ENCODE measurements around the gene SPAG5.

SPAG5 gene

GRCh38 chr17:28575126-28575795, 23.6 kb downstream of the SPAG5 start:
- no peak for DNase-seq
- TF ChIP-seq EZH2 (optimal IDR thresholded peaks at IDR 0.05; ENCODE audit: low read depth, low read length) (no peak), CTCF (IDR thresholded peaks at IDR 0.05; ENCODE audit: low read length) (no peak; the same call in 1 of the 2 replicates), EZH2phosphoT487 (IDR thresholded peaks at IDR 0.05; ENCODE audit: low read length) (no peak)

GRCh38 chr17:28574526-28574925, 24.3 kb downstream of the SPAG5 start:
- peaks cover 14% of the 10 kb centered on the region for H3K4me1 ChIP-seq (ENCODE audit: low read length)
- H3K27ac ChIP-seq (ENCODE audit: low read length), result no peak overlapping the region

More at GRCh38 chr17:28575126-28575795, 23.6 kb downstream of the SPAG5 start:
- Histone ChIP-seq H3K4me3 (ENCODE audit: low read length) (no peak overlapping the region), H3K9ac (ENCODE audit: low read length) (no peak overlapping the region), H3K4me2 (ENCODE audit: low read depth, low read length) (no peak overlapping the region), H3K36me3 (replicated peaks; ENCODE audit: insufficient read depth, low read length) (no peaks in the 10 kb centered on the region), H3K4me1 (ENCODE audit: low read length) (peaks cover 7% of the 10 kb centered on the region), H3K9me3 (replicated peaks; ENCODE audit: insufficient read depth, low read length) (no peaks in the 10 kb centered on the region), H3K79me2 (ENCODE audit: low read length) (peaks cover 11% of the 10 kb centered on the region), H3K27ac (ENCODE audit: low read length) (no peak overlapping the region), H3K9me2 (replicated peaks; ENCODE audit: insufficient read depth, low read length) (no peaks in the 10 kb centered on the region), H3F3A (ENCODE audit: insufficient read depth, low read length) (0 out of 2 replicates have a peak, but pooled peaks cover 23% of the 10 kb centered on the region), H3K27me3 (replicated peaks; ENCODE audit: insufficient read depth, low read length) (no peaks in the 10 kb centered on the region), H2AFZ (ENCODE audit: low read length) (no peak overlapping the region), H4K20me1 (ENCODE audit: insufficient read depth, low read length) (no peaks in the 10 kb centered on the region)

GRCh38 chr17:28573966-28574480, 24.8 kb downstream of the SPAG5 start:
- Histone ChIP-seq H3K27ac (ENCODE audit: low read length) (no peak overlapping the region), H3K4me2 (ENCODE audit: low read depth, low read length) (no peak overlapping the region), H3K9ac (ENCODE audit: low read length) (no peak overlapping the region), H4K20me1 (ENCODE audit: insufficient read depth, low read length) (no peaks in the 10 kb centered on the region; the same call in 1 of the 2 replicates), H3K9me2 (replicated peaks; ENCODE audit: insufficient read depth, low read length) (no peaks in the 10 kb centered on the region), H3K79me2 (ENCODE audit: low read length) (peaks cover 23% of the 10 kb centered on the region), H3K4me1 (ENCODE audit: low read length) (peaks cover 15% of the 10 kb centered on the region), H3K9me3 (replicated peaks; ENCODE audit: insufficient read depth, low read length) (no peaks in the 10 kb centered on the region), H3K36me3 (replicated peaks; ENCODE audit: insufficient read depth, low read length) (no peaks in the 10 kb centered on the region), H2AFZ (ENCODE audit: low read length) (no peak overlapping the region), H3K27me3 (replicated peaks; ENCODE audit: insufficient read depth, low read length) (no peaks in the 10 kb centered on the region), H3K4me3 (ENCODE audit: low read length) (no peak overlapping the region), H3F3A (ENCODE audit: insufficient read depth, low read length) (0 out of 2 replicates have a peak, but pooled peaks cover 23% of the 10 kb centered on the region)
- no peak for DNase-seq
- TF ChIP-seq CTCF (IDR thresholded peaks at IDR 0.05; ENCODE audit: low read length) (no peak), EZH2phosphoT487 (IDR thresholded peaks at IDR 0.05; ENCODE audit: low read length) (no peak), EZH2 (optimal IDR thresholded peaks at IDR 0.05; ENCODE audit: low read depth, low read length) (no peak)

More at GRCh38 chr17:28574526-28574925, 24.3 kb downstream of the SPAG5 start:
- 0 out of 2 replicates have a peak, but pooled peaks cover 23% of the 10 kb centered on the region for H3F3A ChIP-seq (ENCODE audit: insufficient read depth, low read length)
- H3K9me3 ChIP-seq (replicated peaks; ENCODE audit: insufficient read depth, low read length), result no peaks in the 10 kb centered on the region
- DNase-seq, result no peak
- H3K36me3 ChIP-seq (replicated peaks; ENCODE audit: insufficient read depth, low read length), result no peaks in the 10 kb centered on the region
- H3K9ac ChIP-seq (ENCODE audit: low read length), result no peak overlapping the region
- no peaks in the 10 kb centered on the region; the same call in 1 of the 2 replicates for H4K20me1 ChIP-seq (ENCODE audit: insufficient read depth, low read length)
- H2AFZ ChIP-seq (ENCODE audit: low read length), result no peak overlapping the region
- H3K9me2 ChIP-seq (replicated peaks; ENCODE audit: insufficient read depth, low read length), result no peaks in the 10 kb centered on the region
- no peaks in the 10 kb centered on the region for H3K27me3 ChIP-seq (replicated peaks; ENCODE audit: insufficient read depth, low read length)
- peak; percentile 10 for TF ChIP-seq CTCF (IDR thresholded peaks at IDR 0.05; ENCODE audit: low read length)
- TF ChIP-seq EZH2phosphoT487 (IDR thresholded peaks at IDR 0.05; ENCODE audit: low read length), result no peak
- peaks cover 18% of the 10 kb centered on the region for H3K79me2 ChIP-seq (ENCODE audit: low read length)
- no peak overlapping the region for H3K4me2 ChIP-seq (ENCODE audit: low read depth, low read length)
- H3K4me3 ChIP-seq (ENCODE audit: low read length), result no peak overlapping the region
